Heart left ventricle (tissue), 16 donors: Measurements from ENCODE around the gene FUOM. TPM values are rescaled to one million over a fixed set of nuclear protein-coding genes. Genes with fewer than 3 reads are reported as not detected.

Experiments used
- ATAC-seq, 4 donors: fragments of 200-7000 bp; cut with Tn5 transposase; one replicate each; pipeline ENCODE4 v1.9.1; 2020 to 2022; ENCODE audit warnings: moderate library complexity in 4 of 4, mild to moderate bottlenecking in 3 of 4, moderate number of reproducible peaks in 1 of 4
- DNase-seq, 5 donors: peaks; one replicate each; pipeline ENCODE4 v3.0.0-alpha.2; 2020
- H3K27ac ChIP-seq, 12 donors: fragments of 200-600 bp; sonication (generic) in 4 of 12; one replicate each; pipeline versions ENCODE4 v1.5.0 to v1.8.0; 2016 to 2022; ENCODE audit warnings: mild to moderate bottlenecking in 2 of 12
- H3K27me3 ChIP-seq, 9 donors: fragments of 200-600 bp; sonication (generic) in 2 of 9; one replicate each; pipeline versions ENCODE4 v1.5.1 to v1.8.0; 2016 to 2022; ENCODE audit warnings: mild to moderate bottlenecking in 3 of 9
- H3K36me3 ChIP-seq, 9 donors: fragments of 200-600 bp; sonication (generic) in 2 of 9; one replicate each; pipeline versions ENCODE4 v1.5.0 to v1.8.0; 2018 to 2022; ENCODE audit warnings: mild to moderate bottlenecking in 2 of 9
- H3K4me1 ChIP-seq, 12 donors: fragments of 200-600 bp; sonication (generic) in 4 of 12; one replicate each; pipeline versions ENCODE4 v1.5.0 to v1.8.0; 2016 to 2022; ENCODE audit warnings: mild to moderate bottlenecking in 3 of 12
- H3K4me3 ChIP-seq, 12 donors: fragments of 200-600 bp; sonication (generic) in 4 of 12; one replicate each; pipeline versions ENCODE4 v1.5.0 to v1.8.0; 2017 to 2022; ENCODE audit warnings: mild to moderate bottlenecking in 9 of 12, moderate library complexity in 4 of 12
- H3K9me3 ChIP-seq, 12 donors: fragments of 200-600 bp; sonication (generic) in 4 of 12; one replicate each; pipeline versions ENCODE4 v1.5.0 to v1.8.0; 2016 to 2022; ENCODE audit warnings: mild to moderate bottlenecking in 1 of 12
- CTCF ChIP-seq, 12 donors: fragments of 200-600 bp; sonication (generic) in 4 of 12; IDR thresholded peaks; one replicate each; pipeline versions ENCODE4 v1.5.0 to v1.8.0; 2018 to 2022; ENCODE audit warnings: antibody characterized with exemption in 12 of 12, mild to moderate bottlenecking in 5 of 12
- POLR2A ChIP-seq, 2 donors: fragments of 450-650 bp; IDR thresholded peaks; one replicate each; pipeline ENCODE4 v1.6.1; 2017; ENCODE audit warnings: antibody characterized with exemption in 2 of 2, mild to moderate bottlenecking in 2 of 2, moderate library complexity in 2 of 2
- WGBS, 4 donors: extraction: QIAGEN DNeasy Blood & Tissue Kit in 2 of 4; methylation state at CpG; one replicate each; pipeline versions ENCODE4 v1.1.5 to v1.1.7; 2013 to 2018; 5-methylcytosine and 5-hydroxymethylcytosine counted together
- intact Hi-C, 10 donors: fragments of 100-400 bp; cut with DNase I; formaldehyde crosslinking; loops; one replicate each; pipeline versions ENCODE4 v1.11.1 to v1.14.2; 2022
- polyA plus RNA-seq, 2 donors: library from polyadenylated mRNA; stranded (reverse); fragments of 200-250 nt; gene quantifications; one replicate each; pipeline ENCODE4 v1.2.3, GENCODE V29; 2013
- total RNA-seq, 9 donors: library from RNA; depleted of rRNA in 2 of 9; stranded (reverse); fragments of >200 nt in 2 of 9; fragmentation: NEBNext Ultra II Directional in 3 of 9; extraction: Animal tissue kit (Norgen Biotek cat#: 25700) in 3 of 9; gene quantifications; one replicate each; pipeline versions ENCODE4 v1.1.0 to v1.2.4, GENCODE V29; 2016 to 2023
- donor health status: ischemic (EF 13 %, LVEDD 7.1; RV severe dilation, severe dysfunction).
- donor health status: healthy with polysubstance abuse.
- donor health status: DM: no; HTN: yes; CAD: no.
- donor health status: DM: no; HTN: no; CAD: no.
- donor health status: ischemic (EF 25% LVEDD 6.9; RV normal size, moderate dysfunction).
- donor health status: ischemic (EF 25% LVEDD 5.7; RV mildly dilated, moderate dysfunction).
- donor health status: healthy.
- donor health status: DM: yes; HTN: yes; CAD: no.
- donor health status: ischemic (EF 35%, LVEDD 5.7; RV mildly dilated, moderate dysfunction).
- donor health status: nonischemic (EF 11% LVEDD 7.7; RV severe dilation, severe dysfunction).
- donor health status: DM: yes; HTN: yes; CAD: no.
- donor health status: PGD.
- donor health status: ischemic (EF 29% LVEDD 5.4; RV normal size, mild dysfunction).
- donor health status: nonischemic (EF 23%, LVEDD 6.1; RV moderate dilation, normal function).

FUOM gene
- total and polyA plus RNA-seq, 11 donors: 4.3 to 24.1 (median 8.4) TPM

- no peak overlapping the region for H3K27ac ChIP-seq
- H3K36me3 ChIP-seq: peaks cover 0 to 5% (median 0%) of the 10 kb centered on the region in 9 donors
- TF ChIP-seq CTCF (IDR thresholded peaks at IDR 0.05) (no peak), POLR2A (IDR thresholded peaks at IDR 0.05) (no peak)
- peaks cover 3 to 21% (median 13%) of the 10 kb centered on the region in 12 donors for H3K4me1 ChIP-seq
- whole genome bisulfite sequencing, 4 donors: 93 to 96% (median 95%) methylated on average over 12 to 14 of the region's 14 CpGs
- intact Hi-C loops: no loop called here
- peak in 1 of 5 donors; percentile 53 for DNase-seq
- no peak for ATAC-seq
- H3K27me3 ChIP-seq: peaks cover 0 to 9% (median 0%) of the 10 kb centered on the region in 9 donors
- H3K4me3 ChIP-seq: no peak overlapping the region
- H3K9me3 ChIP-seq: no peaks in the 10 kb centered on the region
These were observed 3.1 kb downstream of the FUOM start for GRCh38 chr10:133354672-133355240.

- H3K27ac ChIP-seq: no peak overlapping the region
- H3K4me3 ChIP-seq: no peak overlapping the region
- no peaks in the 10 kb centered on the region for H3K9me3 ChIP-seq
- peaks cover 0 to 5% (median 0%) of the 10 kb centered on the region in 9 donors for H3K36me3 ChIP-seq
- DNase-seq: peak in 1 of 5 donors; percentile 54
- intact Hi-C loops: no loop called here
- ATAC-seq: no peak
- peaks cover 0 to 10% (median 0%) of the 10 kb centered on the region in 9 donors for H3K27me3 ChIP-seq
- WGBS, 4 donors: 87 to 93% (median 88%) methylated on average over 14 to 16 of the region's 16 CpGs
- peaks cover 3 to 21% (median 13%) of the 10 kb centered on the region in 12 donors for H3K4me1 ChIP-seq
- TF ChIP-seq CTCF (IDR thresholded peaks at IDR 0.05) (no peak), POLR2A (IDR thresholded peaks at IDR 0.05) (no peak)
These were observed 3.7 kb downstream of the FUOM start for GRCh38 chr10:133353988-133354605.

- TF ChIP-seq POLR2A (IDR thresholded peaks at IDR 0.05): no peak
- no peak for TF ChIP-seq CTCF (IDR thresholded peaks at IDR 0.05)
- ATAC-seq: no peak
- no peak overlapping the region for H3K4me3 ChIP-seq
- peaks cover 0 to 5% (median 0%) of the 10 kb centered on the region in 9 donors for H3K36me3 ChIP-seq
- no peak overlapping the region for H3K27ac ChIP-seq
- 71 to 91% (median 84%) methylated on average over 3 to 16 of the region's 16 CpGs for WGBS, 4 donors
- peaks cover 0 to 15% (median 0%) of the 10 kb centered on the region in 9 donors for H3K27me3 ChIP-seq
- H3K9me3 ChIP-seq: no peaks in the 10 kb centered on the region
- intact Hi-C loops: no loop called here
- peak in 1 of 5 donors; percentile 50 for DNase-seq
- peaks cover 3 to 21% (median 13%) of the 10 kb centered on the region in 12 donors for H3K4me1 ChIP-seq
These were observed 4.4 kb downstream of the FUOM start for GRCh38 chr10:133353202-133353959.
